Esophagus squamous epithelium (tissue), 4 donors: ENCODE data around the gene ZKSCAN2.

Experiments used
- CTCF ChIP-seq, 6 experiments: fragments of 450-650 bp in 4 of 6; fragments of 200-600 bp in 2 of 6; sonication (generic) in 2 of 6; IDR thresholded peaks; one replicate each; pipeline ENCODE4 v1.5.1; 2016 to 2019; ENCODE audit warnings: antibody characterized with exemption in 6 of 6, mild to moderate bottlenecking in 4 of 6, moderate library complexity in 4 of 6
- POLR2A ChIP-seq, 4 donors: fragments of 450-650 bp; IDR thresholded peaks; one replicate each; pipeline ENCODE4 v1.6.1; 2017; ENCODE audit warnings: antibody characterized with exemption in 4 of 4, mild to moderate bottlenecking in 4 of 4, moderate library complexity in 3 of 4

DNA sequence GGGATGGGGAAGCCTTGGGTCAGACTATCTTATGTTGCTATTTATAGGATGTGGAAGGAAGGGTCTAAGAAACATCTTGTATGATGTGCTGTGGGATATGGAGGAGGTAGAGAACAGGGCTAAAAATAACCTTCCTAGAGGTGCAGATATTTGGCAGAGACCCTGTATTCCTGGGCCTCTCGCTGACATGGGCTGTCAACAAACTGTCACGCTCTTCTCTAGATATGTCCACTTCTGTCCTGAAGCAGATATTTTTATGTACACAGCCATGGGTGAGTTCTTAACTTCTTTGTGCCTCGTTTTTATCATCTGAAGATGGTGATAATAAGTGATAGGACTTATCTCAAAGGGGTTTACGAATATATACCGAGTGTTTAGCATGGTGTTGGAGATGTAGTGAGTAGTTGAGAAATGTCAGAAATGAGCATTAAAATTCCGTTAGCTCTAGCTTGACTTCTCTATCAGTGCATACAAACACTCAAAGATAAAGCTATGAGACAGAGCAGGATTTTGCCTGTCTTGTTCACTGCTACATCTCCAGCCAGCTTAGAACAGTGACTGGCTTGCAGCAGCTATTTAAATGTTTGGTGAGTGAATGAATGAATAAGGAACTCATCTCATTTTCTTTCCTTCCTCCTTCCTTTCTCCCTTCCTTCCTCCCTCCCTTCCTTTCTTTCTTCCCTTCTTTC lies 43.8 kb downstream of the ZKSCAN2 start:
- TF ChIP-seq POLR2A (IDR thresholded peaks at IDR 0.05): no peak
- no peak for TF ChIP-seq CTCF (IDR thresholded peaks at IDR 0.05)
